GM19438 (cell line): ENCODE results near the gene OR1G1.
"Not testable (repeated sequence)": the region's sequence is repeated elsewhere in the genome, so short reads cannot be mapped to it uniquely, and the experiment has no call there.

Experiments
- ATAC-seq: cut with Tn5 transposase; IDR thresholded peaks from one replicate; pipeline ENCODE4 v1.9.1; 2021; ENCODE audit warnings: low read depth; ENCODE audit not compliant: unreplicated experiment

OR1G1 gene

DNA sequence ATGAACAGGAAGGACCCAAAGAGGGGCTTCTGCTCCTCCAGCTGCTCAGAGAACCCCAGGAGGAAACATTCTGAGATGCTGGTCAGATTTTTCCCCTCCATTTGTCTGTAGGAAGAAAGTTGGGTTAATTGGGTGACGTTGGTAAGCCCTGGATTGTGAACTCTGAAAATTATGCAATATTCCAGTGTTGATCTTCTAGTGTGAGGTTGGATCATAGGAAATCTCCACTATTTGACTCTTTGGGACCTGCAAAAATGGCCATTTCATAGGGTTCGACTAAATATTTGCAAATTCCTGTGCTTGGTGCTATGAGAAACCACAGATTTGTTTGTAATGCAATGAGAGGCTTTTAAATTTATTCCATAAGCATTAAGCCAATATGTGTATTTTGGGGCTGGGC lies at the start of gene OR1G1:
OR1G1 (minus strand) TSS at position 101 of the 400 bp plus-strand sequence; CDS start at position 101, 0 bp downstream.
- no peak for ATAC-seq

DNA sequence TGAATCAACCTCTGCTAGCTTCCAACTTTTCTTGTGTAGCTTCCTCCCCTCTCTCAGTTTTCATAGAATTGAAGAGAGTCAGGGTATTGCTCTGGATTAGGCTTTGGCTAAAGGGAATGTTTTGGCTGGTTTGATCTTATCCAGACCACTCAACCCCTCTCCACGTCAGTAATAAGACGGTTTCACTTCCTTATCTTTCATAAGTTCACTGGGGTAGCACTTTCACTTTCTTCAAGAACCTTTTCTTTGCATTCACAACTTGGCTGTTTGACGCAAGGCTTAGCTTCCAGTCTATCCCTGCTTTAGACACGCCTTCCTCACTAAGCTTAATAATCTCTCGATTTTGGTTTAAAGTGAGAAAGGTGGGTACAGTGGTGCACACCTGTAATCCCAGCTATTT lies 40.2 kb upstream of the OR1G1 start:
- ATAC-seq, result no peak

DNA sequence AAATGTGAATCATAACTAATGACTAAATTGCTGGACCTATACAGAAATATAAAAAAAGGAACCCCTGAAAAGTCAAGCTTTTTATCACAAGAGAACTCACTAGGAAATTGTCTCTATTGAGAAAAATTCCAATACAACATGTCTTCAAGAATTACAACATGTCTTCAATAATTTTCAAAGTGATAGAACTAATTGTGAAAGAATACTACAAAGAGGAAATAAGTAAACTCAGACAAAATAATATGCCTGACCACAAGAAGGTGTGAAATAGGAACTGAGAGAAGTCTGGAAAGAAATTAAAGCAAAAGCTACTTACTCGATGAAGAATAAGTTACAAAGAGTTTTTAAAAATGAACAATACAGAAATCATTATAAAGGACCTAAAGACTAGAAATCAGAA lies 29.9 kb upstream of the OR1G1 start:
- no peak for ATAC-seq

DNA sequence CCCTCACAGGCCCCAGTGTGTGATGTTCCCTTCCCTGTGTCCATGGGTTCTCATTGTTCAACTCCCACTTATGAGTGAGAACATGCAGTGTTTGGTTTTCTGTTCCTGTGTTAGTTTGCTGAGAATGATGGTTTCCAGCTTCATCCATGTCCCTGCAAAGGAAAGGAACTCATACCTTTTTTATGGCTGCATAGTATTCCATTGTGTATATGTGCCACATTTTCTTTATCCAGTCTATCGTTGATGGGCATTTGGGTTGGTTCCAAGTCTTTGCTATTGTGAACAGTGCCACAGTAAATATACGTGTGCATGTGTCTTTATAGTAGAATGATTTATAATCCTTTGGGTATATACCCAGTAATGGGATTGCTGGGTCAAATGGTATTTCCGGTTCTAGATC lies 10.1 kb upstream of the OR1G1 start:
- not testable (repeated sequence) for ATAC-seq

DNA sequence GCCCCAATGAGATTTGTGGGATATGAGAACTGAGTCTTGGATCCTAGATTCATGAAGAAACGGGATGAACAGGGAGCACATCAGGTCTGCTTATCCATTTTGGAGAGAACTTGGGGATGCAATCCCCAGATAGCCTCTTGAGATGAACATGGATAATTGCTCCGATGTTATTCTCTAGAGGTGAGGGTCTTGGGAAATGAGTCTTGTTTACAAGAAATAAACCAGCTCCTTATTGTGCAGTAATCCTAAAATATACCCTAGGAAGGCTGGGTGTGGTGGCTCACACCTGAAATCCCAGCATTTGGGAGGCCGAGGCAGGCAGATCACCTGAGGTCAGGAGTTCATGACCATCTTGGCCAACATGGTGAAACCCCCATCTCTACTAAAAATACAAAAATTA lies 23.0 kb downstream of the OR1G1 start, which contains the start of gene OR1D2:
OR1D2 (minus strand) TSS at position 101 of the 400 bp plus-strand sequence. CDS start 11,426 bp downstream, outside the sequence.
- no peak for ATAC-seq
